Gastroesophageal sphincter (tissue), 3 donors: ENCODE measurements around the gene F2.

Experiments used
- CTCF ChIP-seq, 4 experiments: fragments of 200-600 bp in 2 of 4; fragments of 450-650 bp in 2 of 4; sonication (generic) in 1 of 4; IDR thresholded peaks; one replicate each; pipeline ENCODE4 v1.5.1; 2017 to 2019; ENCODE audit warnings: antibody characterized with exemption in 4 of 4, mild to moderate bottlenecking in 2 of 4, moderate library complexity in 2 of 4
- POLR2AphosphoS5 ChIP-seq: sonication (generic); formaldehyde crosslinking; IDR thresholded peaks from one replicate; pipeline ENCODE4 v1.6.1; 2017; ENCODE audit warnings: antibody characterized with exemption

- TF ChIP-seq CTCF (IDR thresholded peaks at IDR 0.05) (no peak), POLR2AphosphoS5 (no peak)
Measured at GRCh38 chr11:46676436-46677158, 42.4 kb upstream of the F2 start.
